ENCODE measurements around the gene ITPRIPL1. TPM values are rescaled to one million over a fixed set of nuclear protein-coding genes. Genes with fewer than 3 reads are reported as not detected.

The ITPRIPL1 gene
- polyA plus RNA-seq, 3 donors: 4.5 to 5.2 (median 4.7) TPM

GRCh38 chr2:96317584-96317997, 7.5 kb upstream of the ITPRIPL1 start:
- DNase-seq: no peak

DNA sequence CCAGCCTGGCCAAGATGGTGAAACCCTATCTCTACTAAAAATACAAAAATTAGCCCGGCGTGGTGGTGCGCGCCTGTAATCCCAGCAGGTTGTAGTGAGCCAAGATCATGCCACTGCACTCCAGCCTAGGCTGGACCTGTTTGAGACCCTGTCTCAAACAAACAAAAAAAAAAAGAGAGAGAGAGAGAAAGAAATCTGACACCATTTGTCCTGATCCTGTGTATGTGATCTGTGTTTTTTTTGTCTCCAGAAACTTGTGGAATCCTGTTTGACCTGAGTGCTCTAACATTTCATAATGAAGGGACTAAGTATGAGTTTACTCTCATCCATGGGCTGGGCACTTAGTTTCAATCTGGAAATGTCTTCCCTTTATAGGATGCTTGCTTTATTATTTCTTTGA, 6.4 kb upstream of the ITPRIPL1 start:
- no peak for DNase-seq

- no peak for DNase-seq
Measured at GRCh38 chr2:96319396-96319795, 5.7 kb upstream of the ITPRIPL1 start.

DNA sequence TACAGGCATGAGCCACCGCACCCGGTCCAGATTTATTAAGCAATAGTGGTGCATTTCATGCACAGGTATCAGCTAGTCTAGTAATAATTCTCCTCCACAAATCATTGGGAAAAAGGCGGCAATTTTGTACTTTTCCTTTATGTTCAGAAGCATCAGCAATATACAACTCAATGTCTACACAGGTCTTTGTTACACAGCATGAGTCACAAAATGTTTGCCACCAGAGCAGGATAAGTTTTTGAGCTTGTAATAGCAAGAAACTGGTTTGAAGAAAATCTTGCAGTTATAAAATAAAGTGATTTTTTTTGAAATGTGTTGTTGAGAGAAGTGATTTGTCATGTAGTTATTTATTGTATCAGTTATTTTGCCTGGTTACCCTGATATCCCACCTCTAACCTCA, 4.8 kb upstream of the ITPRIPL1 start:
- no peak for DNase-seq

- no peak for DNase-seq
Measured at GRCh38 chr2:96320728-96321622, 4.1 kb upstream of the ITPRIPL1 start.

- no peak for DNase-seq
Measured at GRCh38 chr2:96323849-96324248, 1.3 kb upstream of the ITPRIPL1 start.

- DNase-seq: no peak
Measured at GRCh38 chr2:96324721-96325040, 436 bp upstream of the ITPRIPL1 start.

DNA sequence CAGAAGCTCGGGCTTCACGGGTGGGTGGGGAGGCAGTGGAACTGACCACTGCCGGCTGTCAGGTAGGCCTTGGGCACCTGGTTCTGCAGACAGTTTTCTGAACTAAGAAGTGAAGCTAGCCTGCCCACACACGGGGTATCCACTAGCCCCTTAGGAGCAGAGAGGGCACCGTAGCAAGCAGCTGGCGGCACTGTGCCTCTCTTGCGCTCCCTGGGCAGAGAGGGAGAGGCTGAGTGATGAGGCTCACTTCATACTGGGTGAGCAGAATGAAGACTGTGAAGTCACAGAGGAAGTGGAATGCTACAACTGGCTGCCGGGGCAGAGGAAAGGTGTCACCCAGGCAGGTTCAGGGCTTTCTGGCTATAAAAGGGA, 753 bp downstream of the ITPRIPL1 start:
- DNase-seq: no peak

DNA sequence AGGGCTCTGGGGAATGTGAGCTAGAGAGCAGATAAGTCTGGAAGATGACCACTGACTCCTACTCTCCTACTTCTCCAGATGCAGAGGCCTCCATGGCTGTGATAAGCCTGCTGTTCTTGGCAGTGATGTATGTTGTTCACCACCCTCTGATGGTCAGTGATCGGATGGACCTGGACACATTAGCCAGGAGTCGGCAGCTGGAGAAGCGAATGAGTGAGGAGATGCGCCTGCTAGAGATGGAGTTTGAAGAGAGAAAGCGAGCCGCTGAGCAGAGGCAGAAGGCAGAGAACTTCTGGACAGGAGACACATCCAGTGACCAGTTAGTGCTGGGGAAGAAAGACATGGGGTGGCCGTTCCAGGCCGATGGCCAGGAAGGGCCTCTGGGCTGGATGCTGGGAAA, 1.4 kb downstream of the ITPRIPL1 start:
- DNase-seq: no peak

DNA sequence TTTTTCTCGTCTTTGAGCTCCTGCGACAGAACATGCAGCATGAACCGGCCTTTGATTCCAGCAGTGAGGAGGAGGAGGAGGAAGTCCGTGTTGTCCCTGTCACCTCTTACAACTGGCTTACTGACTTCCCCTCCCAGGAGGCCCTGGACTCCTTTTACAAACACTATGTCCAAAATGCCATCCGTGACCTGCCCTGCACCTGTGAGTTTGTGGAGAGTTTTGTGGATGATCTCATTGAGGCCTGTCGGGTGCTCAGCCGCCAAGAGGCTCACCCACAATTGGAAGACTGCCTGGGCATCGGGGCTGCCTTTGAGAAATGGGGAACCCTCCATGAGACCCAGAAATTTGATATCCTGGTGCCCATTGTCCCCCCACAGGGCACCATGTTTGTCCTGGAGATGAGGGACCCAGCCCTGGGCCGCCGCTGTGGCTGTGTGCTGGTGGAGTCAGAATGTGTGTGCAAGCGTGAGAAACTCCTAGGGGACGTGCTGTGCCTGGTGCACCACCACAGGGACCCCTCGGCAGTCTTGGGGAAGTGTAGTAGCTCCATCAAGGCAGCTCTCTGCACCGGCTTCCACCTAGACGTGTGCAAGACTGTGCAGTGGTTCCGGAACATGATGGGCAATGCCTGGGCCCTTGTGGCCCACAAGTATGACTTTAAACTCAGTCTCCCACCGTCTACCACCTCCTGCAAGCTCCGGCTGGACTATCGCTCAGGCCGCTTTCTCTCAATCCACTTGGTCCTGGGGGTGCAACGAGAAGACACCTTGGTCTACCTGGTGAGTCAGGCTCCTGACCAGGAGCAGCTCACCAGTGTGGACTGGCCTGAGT, 2.1 kb downstream of the ITPRIPL1 start:
- no peak for DNase-seq

DNA sequence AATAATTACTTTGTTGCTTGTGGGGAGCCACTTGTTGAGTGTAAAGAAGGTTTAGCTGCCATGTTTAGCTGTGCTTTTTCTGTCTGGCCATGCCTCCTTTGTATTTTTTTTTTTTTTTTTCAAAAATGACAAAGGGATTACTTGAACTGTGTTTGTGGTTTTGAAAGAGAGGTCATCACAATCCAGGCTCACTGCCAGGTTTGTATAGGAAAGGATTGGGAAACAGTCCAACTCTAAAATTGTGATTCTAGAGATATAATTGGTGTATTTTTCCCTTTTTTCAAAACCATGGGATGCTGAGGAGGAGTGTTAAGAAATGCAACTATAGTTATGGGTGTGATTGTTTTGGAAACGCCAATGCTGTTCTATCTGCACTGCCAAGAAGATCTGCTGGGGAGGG, 4.3 kb downstream of the ITPRIPL1 start:
- DNase-seq: no peak

DNA sequence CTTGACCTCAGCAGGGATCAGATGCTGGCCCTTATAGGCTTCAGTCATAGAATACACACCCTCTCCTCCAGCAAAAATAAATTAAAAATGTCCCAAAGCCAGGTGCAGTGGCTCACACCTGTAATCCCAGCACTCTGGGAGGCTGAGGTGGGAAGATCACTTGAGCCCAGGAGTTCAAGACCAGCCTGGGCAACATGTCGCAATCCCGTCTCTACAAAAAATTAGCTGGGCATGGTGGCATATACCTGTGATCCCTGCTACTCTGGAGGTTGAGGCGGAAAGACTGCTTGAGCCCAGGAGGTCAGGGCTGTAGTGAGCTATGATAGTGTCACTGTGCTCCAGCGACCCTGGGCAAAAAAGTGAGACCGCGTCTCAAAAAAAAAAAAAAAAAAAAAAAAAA, 4.8 kb downstream of the ITPRIPL1 start:
- DNase-seq: no peak

GRCh38 chr2:96330407-96330806, 5.3 kb downstream of the ITPRIPL1 start:
- DNase-seq: no peak

GRCh38 chr2:96333708-96334107, 8.6 kb downstream of the ITPRIPL1 start:
- DNase-seq: no peak

- DNase-seq: no peak
Measured at GRCh38 chr2:96336104-96336775, 11.1 kb downstream of the ITPRIPL1 start.

DNA sequence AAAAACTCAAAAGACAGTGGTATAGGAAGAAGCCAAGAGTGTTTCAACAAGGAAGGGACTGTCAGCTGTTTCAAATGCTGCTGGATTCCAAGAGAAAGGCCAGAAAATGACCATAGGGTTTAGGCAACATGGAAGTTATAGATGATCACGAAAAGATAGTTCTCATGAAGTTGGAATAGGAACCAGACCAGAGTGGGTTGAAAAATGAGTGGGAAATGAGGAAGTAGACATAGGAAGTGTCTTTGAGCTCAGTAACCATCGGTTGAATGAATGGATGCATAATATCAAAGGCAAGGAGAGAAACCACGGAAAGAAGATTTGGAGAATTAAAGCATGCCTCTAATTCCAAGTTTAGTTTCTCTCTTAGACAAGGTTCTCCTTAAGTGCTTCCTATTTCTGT, 11.8 kb downstream of the ITPRIPL1 start:
- DNase-seq: no peak

DNA sequence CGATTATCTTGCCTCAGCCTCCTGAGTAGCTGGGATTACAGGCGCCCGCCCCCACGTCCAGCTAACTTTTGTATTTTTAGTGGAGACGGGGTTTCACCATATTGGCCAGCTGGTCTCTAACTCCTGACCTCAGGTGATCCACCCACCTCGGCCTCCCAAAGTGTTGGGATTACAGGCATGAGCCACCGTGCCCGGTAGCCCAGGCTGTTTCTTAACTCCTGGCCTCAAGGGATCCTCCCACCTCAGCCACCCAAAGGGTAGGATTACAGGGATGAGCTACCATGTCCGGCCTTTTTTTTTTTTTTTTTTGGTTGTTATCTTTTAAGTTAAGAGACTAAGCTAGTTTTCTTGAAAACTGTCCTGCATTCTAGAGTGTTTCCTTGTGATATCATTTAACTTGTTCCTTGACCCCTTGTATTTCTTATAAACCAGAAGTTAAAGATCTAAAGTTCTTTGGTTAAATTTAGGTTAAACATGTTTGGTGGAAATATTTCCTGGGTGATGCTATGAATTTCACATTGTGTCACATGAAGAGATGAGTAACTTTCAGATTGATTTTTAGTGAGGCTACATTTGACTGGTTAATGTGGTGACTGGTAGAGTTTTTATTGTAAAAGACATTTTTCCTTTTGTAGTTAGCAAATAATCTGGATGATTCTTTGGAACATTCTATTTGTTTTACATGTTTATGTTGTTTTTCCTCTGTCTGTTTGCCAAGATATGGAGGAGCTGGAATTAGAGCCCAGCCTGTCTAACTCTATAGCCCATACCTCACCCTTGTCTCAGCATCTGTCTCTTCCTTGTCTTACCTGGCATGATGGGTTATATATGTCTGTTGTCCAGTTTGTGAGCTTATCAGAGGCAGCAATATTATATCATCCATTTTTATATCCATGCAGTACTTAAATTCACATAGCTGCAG, 15.6 kb downstream of the ITPRIPL1 start:
- no peak for DNase-seq

DNA sequence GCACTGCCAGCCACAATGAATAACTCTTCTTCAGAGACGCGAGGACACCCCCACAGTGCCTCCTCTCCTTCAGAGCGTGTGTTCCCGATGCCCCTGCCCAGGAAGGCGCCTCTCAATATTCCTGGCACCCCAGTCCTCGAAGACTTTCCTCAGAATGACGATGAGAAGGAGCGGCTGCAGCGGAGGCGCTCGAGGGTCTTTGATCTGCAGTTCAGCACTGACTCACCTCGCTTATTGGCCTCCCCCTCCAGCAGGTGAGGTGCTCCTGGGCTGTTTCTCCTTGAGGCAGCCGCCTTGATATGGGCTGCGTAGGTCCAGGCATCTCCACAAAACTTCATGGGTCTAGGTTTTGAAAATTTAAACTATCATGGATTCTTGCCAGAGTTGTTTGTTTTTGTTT, 16.5 kb downstream of the ITPRIPL1 start:
- DNase-seq: no peak

- no peak for DNase-seq
Measured at GRCh38 chr2:96342085-96342484, 17.0 kb downstream of the ITPRIPL1 start.

DNA sequence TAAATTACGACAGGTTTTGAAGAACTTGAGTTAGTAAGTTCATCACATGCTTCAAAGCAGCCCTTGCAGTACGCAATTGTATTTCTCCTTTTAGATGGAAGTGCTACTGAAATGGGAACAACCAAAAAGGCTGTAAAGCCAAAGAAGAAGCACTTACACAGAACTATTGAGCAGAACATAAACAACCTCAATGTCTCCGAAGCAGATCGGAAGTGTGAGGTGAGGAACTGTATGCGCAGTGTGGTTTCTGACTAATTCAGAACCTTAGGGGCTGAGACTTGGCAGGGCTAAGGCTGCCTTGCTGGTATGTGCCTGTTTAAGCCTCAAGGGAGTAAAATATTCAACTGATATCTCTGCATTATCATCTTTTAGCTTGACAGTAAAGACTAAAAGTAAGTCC, 18.9 kb downstream of the ITPRIPL1 start:
- DNase-seq: no peak

- DNase-seq: no peak
Measured at GRCh38 chr2:96345438-96345837, 20.3 kb downstream of the ITPRIPL1 start.

Data from renal pelvis (tissue), 4 donors.